PC-9 (cell line): ENCODE data around the gene TAF11L7.
"Not testable (repeated sequence)": the region's sequence is repeated elsewhere in the genome, so short reads cannot be mapped to it uniquely, and the experiment has no call there.

ENCODE experiments used
- EZH2 ChIP-seq: fragments of 200-600 bp; sonication (generic); IDR thresholded peaks from 2 replicates; pipeline ENCODE4 v1.8.0; 2017; ENCODE audit warnings: antibody characterized with exemption, low read depth
- TF ChIP-seq, protein P1 (sequence below): fragments of 200-600 bp; sonication (generic); conservative IDR thresholded peaks from 2 replicates; pipeline ENCODE4 v1.6.1; 2017; ENCODE audit warnings: mixed run types, antibody characterized with exemption, mild to moderate bottlenecking, moderate library complexity

DNA sequence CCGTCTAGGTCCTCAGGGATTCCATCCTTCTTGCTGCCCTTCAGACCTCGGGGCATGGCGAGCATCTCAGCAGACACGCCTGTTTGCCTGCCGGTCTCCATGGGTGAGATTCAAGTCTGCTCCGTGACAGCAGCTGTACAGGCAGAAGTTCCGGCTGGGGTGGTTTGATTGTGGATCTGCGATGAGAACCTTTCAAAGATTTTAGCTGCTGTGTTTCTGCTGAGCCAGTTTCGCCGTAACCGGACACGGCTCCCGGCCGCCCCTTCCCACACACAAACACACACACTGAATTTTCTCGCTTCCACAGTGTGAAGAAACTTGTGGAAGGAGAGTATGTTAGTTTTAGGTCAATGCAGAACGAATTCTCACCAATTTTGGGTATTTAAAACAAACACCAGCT, 5.3 kb upstream of the TAF11L7 start, which contains the start of gene TAF11L8:
- TF ChIP-seq, protein P1, sequence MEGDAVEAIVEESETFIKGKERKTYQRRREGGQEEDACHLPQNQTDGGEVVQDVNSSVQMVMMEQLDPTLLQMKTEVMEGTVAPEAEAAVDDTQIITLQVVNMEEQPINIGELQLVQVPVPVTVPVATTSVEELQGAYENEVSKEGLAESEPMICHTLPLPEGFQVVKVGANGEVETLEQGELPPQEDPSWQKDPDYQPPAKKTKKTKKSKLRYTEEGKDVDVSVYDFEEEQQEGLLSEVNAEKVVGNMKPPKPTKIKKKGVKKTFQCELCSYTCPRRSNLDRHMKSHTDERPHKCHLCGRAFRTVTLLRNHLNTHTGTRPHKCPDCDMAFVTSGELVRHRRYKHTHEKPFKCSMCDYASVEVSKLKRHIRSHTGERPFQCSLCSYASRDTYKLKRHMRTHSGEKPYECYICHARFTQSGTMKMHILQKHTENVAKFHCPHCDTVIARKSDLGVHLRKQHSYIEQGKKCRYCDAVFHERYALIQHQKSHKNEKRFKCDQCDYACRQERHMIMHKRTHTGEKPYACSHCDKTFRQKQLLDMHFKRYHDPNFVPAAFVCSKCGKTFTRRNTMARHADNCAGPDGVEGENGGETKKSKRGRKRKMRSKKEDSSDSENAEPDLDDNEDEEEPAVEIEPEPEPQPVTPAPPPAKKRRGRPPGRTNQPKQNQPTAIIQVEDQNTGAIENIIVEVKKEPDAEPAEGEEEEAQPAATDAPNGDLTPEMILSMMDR, result not testable (repeated sequence)
- not testable (repeated sequence) for TF ChIP-seq EZH2
